RWPE2 (cell line): ENCODE measurements around the gene CA6.

Source experiments
- ATAC-seq: fragments of 200-7000 bp; cut with Tn5 transposase; 3 replicates; pipeline ENCODE4 v1.9.1; 2021; ENCODE audit warnings: low read depth
- DNase-seq: peaks from one replicate; pipeline ENCODE4 v3.0.0-alpha.2; 2020; ENCODE audit warnings: low spot score
- H3K27ac ChIP-seq: fragments of 450-650 bp; 2 replicates; pipeline ENCODE4 v1.5.1; 2017; ENCODE audit warnings: mild to moderate bottlenecking; ENCODE audit not compliant: poor library complexity, severe bottlenecking
- H3K27me3 ChIP-seq: fragments of 250-450 bp; sonication (Bioruptor Pico); 2 replicates; pipeline ENCODE4 v1.5.1; 2021; ENCODE audit warnings: mild to moderate bottlenecking, moderate library complexity; ENCODE audit not compliant: insufficient read depth, poor library complexity, severe bottlenecking
- H3K36me3 ChIP-seq: fragments of 250-450 bp; sonication (Bioruptor Pico); 2 replicates; pipeline ENCODE4 v1.5.1; 2020; ENCODE audit warnings: low read depth, mild to moderate bottlenecking, moderate library complexity
- H3K4me1 ChIP-seq: fragments of 250-450 bp; sonication (Bioruptor Pico); 2 replicates; pipeline ENCODE4 v1.5.1; 2021; ENCODE audit warnings: mild to moderate bottlenecking, moderate library complexity; ENCODE audit not compliant: insufficient read depth, poor library complexity, severe bottlenecking
- H3K4me3 ChIP-seq: fragments of 250-450 bp; sonication (Bioruptor Pico); 2 replicates; pipeline ENCODE4 v1.5.1; 2021; ENCODE audit warnings: mild to moderate bottlenecking, moderate library complexity; ENCODE audit not compliant: severe bottlenecking
- H3K9me3 ChIP-seq: fragments of 250-450 bp; sonication (Bioruptor Pico); 2 replicates; pipeline ENCODE4 v1.5.1; 2021; ENCODE audit warnings: mild to moderate bottlenecking, moderate library complexity; ENCODE audit not compliant: severe bottlenecking
- CTCF ChIP-seq: fragments of 450-650 bp; IDR thresholded peaks from one replicate; pipeline ENCODE4 v1.5.1; 2017; ENCODE audit warnings: mild to moderate bottlenecking, moderate library complexity; ENCODE audit not compliant: poor library complexity, severe bottlenecking

Gene CA6

GRCh38 chr1:9009438-9010370, 64.0 kb downstream of the CA6 start:
- no peak for DNase-seq
- no peaks in the 10 kb centered on the region for H3K27me3 ChIP-seq
- no peaks in the 10 kb centered on the region for H3K4me1 ChIP-seq
- no peak overlapping the region for H3K27ac ChIP-seq
- TF ChIP-seq CTCF: peak; percentile 27
- no peak overlapping the region for H3K4me3 ChIP-seq
- H3K36me3 ChIP-seq: no peaks in the 10 kb centered on the region
- ATAC-seq: no peak
- H3K9me3 ChIP-seq: no peaks in the 10 kb centered on the region

- Histone ChIP-seq H3K27ac (no peak overlapping the region), H3K9me3 (no peaks in the 10 kb centered on the region), H3K4me3 (no peak overlapping the region), H3K36me3 (no peaks in the 10 kb centered on the region), H3K27me3 (no peaks in the 10 kb centered on the region), H3K4me1 (no peaks in the 10 kb centered on the region)
- DNase-seq (no peak), ATAC-seq (no peak)
- no peak for TF ChIP-seq CTCF
Observed at GRCh38 chr1:9010781-9011323, 65.2 kb downstream of the CA6 start.

GRCh38 chr1:9013819-9014218, 68.2 kb downstream of the CA6 start:
- TF ChIP-seq CTCF: no peak
- H3K4me1 ChIP-seq: no peaks in the 10 kb centered on the region

GRCh38 chr1:9014475-9015375, 69.1 kb downstream of the CA6 start:
- H3K9me3 ChIP-seq: no peaks in the 10 kb centered on the region
- H3K4me3 ChIP-seq: no peak overlapping the region
- no peaks in the 10 kb centered on the region for H3K36me3 ChIP-seq
- DNase-seq (no peak), ATAC-seq (no peak)
- no peak overlapping the region for H3K27ac ChIP-seq
- TF ChIP-seq CTCF: no peak
- H3K27me3 ChIP-seq: no peaks in the 10 kb centered on the region
- H3K4me1 ChIP-seq: no peaks in the 10 kb centered on the region

More at GRCh38 chr1:9013819-9014218, 68.2 kb downstream of the CA6 start:
- H3K9me3 ChIP-seq: no peaks in the 10 kb centered on the region
- H3K27ac ChIP-seq: no peak overlapping the region
- no peak for ATAC-seq
- no peak overlapping the region for H3K4me3 ChIP-seq
- no peaks in the 10 kb centered on the region for H3K36me3 ChIP-seq
- H3K27me3 ChIP-seq: no peaks in the 10 kb centered on the region
- DNase-seq: no peak
